ENCODE data around the gene C2orf69. TPM values are rescaled to one million over a fixed set of nuclear protein-coding genes. Genes with fewer than 3 reads are reported as not detected.

Gene C2orf69
- polyA plus RNA-seq (2013, experiment 1 of 2), result 14.1 TPM
- 17.8 TPM for polyA plus RNA-seq (2013, experiment 2 of 2)

GRCh38 chr2:199911052-199911876 is at the start of gene C2orf69:
TSS of gene C2orf69 (plus strand) at chr2:199911293. CDS start at chr2:199911439, 146 bp downstream.
- Histone ChIP-seq H3K27ac (ENCODE audit: low read depth, low read length) (peak within 1 kb of the TSS; percentile 97), H3K27me3 (ENCODE audit: insufficient read depth, low read length) (no peaks in the 10 kb centered on the region), H3K9ac (ENCODE audit: low read depth, low read length) (peak within 1 kb of the TSS; percentile 96), H3K4me3 (ENCODE audit: low read length) (peak within 1 kb of the TSS; percentile 98), H3K4me1 (ENCODE audit: insufficient read depth, low read length) (peaks cover 7% of the 10 kb centered on the region), H3K9me3 (ENCODE audit: insufficient read depth, low read depth, low read length) (peaks cover 7% of the 10 kb centered on the region), H3K36me3 (ENCODE audit: insufficient read depth, low read length) (peaks cover 27% of the 10 kb centered on the region)
- under 1% methylated on average over 85 of the region's 85 CpGs for WGBS

GRCh38 chr2:199862788-199863187 is 48.3 kb upstream of the C2orf69 start:
- WGBS, result 92% methylated on average over 3 of the region's 3 CpGs
- Histone ChIP-seq H3K27ac (ENCODE audit: low read depth, low read length) (no peak overlapping the region), H3K36me3 (ENCODE audit: insufficient read depth, low read length) (no peaks in the 10 kb centered on the region), H3K27me3 (ENCODE audit: insufficient read depth, low read length) (no peaks in the 10 kb centered on the region), H3K9me3 (ENCODE audit: insufficient read depth, low read depth, low read length) (no peaks in the 10 kb centered on the region), H3K4me1 (ENCODE audit: insufficient read depth, low read length) (peaks cover 11% of the 10 kb centered on the region), H3K9ac (ENCODE audit: low read depth, low read length) (no peak overlapping the region), H3K4me3 (ENCODE audit: low read length) (no peak overlapping the region)

DNA sequence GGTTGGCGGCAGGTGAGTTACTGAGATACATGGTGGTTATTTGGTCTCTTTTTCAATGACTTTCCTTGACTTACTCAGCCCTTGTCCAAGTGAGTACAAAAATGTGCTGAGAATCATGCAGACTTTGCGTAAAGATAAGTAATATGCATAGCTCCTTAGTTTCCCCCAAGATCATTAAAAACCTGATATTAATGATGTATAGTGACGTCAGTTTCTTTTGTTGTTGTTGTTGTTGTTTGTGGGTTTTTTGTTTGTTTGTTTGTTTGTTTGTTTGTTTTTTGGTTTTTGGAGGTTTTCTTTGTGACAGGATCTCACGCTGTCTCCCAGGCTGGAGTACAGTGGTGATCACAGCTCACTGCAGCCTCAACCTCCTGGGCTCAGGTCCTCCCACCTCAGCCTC is 45.2 kb upstream of the C2orf69 start:
- H3K9ac ChIP-seq (ENCODE audit: low read depth, low read length), result no peak overlapping the region
- H3K9me3 ChIP-seq (ENCODE audit: insufficient read depth, low read depth, low read length), result no peaks in the 10 kb centered on the region
- H3K36me3 ChIP-seq (ENCODE audit: insufficient read depth, low read length), result no peaks in the 10 kb centered on the region
- H3K27me3 ChIP-seq (ENCODE audit: insufficient read depth, low read length), result no peaks in the 10 kb centered on the region
- 93% methylated on average over 4 of the region's 4 CpGs for WGBS
- H3K4me1 ChIP-seq (ENCODE audit: insufficient read depth, low read length), result peaks cover 40% of the 10 kb centered on the region
- no peak overlapping the region for H3K4me3 ChIP-seq (ENCODE audit: low read length)
- no peak overlapping the region for H3K27ac ChIP-seq (ENCODE audit: low read depth, low read length)

GRCh38 chr2:199868431-199869226 is 42.5 kb upstream of the C2orf69 start:
- Histone ChIP-seq H3K9ac (ENCODE audit: low read depth, low read length) (peak overlapping the region; percentile 23; the same call in 1 of the 2 replicates), H3K9me3 (ENCODE audit: insufficient read depth, low read depth, low read length) (peaks cover 2% of the 10 kb centered on the region; the same call in 1 of the 2 replicates), H3K27ac (ENCODE audit: low read depth, low read length) (peak overlapping the region; percentile 90), H3K36me3 (ENCODE audit: insufficient read depth, low read length) (no peaks in the 10 kb centered on the region), H3K27me3 (ENCODE audit: insufficient read depth, low read length) (no peaks in the 10 kb centered on the region), H3K4me1 (ENCODE audit: insufficient read depth, low read length) (peaks cover 42% of the 10 kb centered on the region), H3K4me3 (ENCODE audit: low read length) (peak overlapping the region; percentile 32)
- 0% methylated on average over 1 of the region's 5 CpGs for WGBS

DNA sequence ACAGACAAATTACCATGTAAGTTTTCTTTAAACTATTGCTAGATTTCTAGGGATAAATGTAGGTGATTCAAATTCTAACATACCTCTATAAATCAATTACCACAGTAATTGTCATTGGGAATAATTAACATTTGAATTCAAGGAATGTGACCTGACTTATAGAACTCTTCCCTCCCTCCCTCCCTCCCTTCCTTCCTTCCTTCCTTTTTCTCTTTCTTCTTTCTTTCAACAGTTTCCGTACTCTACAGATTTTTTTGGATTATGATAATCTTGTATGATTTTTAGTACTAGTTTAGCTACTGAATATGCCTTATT is 41.9 kb upstream of the C2orf69 start:
- H3K27me3 ChIP-seq (ENCODE audit: insufficient read depth, low read length), result no peaks in the 10 kb centered on the region
- peak overlapping the region; percentile 56; the same call in 1 of the 2 replicates for H3K9ac ChIP-seq (ENCODE audit: low read depth, low read length)
- peaks cover 8% of the 10 kb centered on the region for H3K9me3 ChIP-seq (ENCODE audit: insufficient read depth, low read depth, low read length)
- H3K27ac ChIP-seq (ENCODE audit: low read depth, low read length), result peak overlapping the region; percentile 90
- peaks cover 42% of the 10 kb centered on the region for H3K4me1 ChIP-seq (ENCODE audit: insufficient read depth, low read length)
- WGBS, result no CpG with 5 or more reads among the region's 1 CpG
- H3K36me3 ChIP-seq (ENCODE audit: insufficient read depth, low read length), result no peaks in the 10 kb centered on the region
- peak overlapping the region; percentile 32 for H3K4me3 ChIP-seq (ENCODE audit: low read length)

DNA sequence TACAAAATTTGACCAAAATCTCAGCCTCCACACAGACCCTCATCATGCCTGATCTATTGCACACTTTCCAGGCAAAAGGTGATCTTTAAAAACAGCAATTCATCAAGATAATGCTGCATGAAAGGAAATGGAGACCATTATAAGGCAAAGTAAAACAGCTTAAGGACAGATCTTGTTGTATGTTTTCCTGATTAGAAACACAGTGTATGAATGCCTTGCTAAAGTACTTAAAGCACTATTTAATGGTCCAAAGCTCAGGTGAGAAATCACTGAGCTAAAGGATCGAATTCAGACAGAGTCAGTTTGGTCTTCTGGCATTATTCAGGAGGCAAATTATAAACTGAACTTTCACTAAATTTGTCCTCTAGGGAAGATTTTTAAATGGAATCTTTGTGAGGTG is 41.4 kb upstream of the C2orf69 start:
- peaks cover 13% of the 10 kb centered on the region for H3K9me3 ChIP-seq (ENCODE audit: insufficient read depth, low read depth, low read length)
- peak overlapping the region; percentile 56; the same call in 1 of the 2 replicates for H3K9ac ChIP-seq (ENCODE audit: low read depth, low read length)
- 21% methylated on average over 1 of the region's 1 CpG for WGBS
- no peaks in the 10 kb centered on the region for H3K36me3 ChIP-seq (ENCODE audit: insufficient read depth, low read length)
- H3K27me3 ChIP-seq (ENCODE audit: insufficient read depth, low read length), result no peaks in the 10 kb centered on the region
- H3K4me1 ChIP-seq (ENCODE audit: insufficient read depth, low read length), result peaks cover 42% of the 10 kb centered on the region
- peak overlapping the region; percentile 29 for H3K4me3 ChIP-seq (ENCODE audit: low read length)
- H3K27ac ChIP-seq (ENCODE audit: low read depth, low read length), result peak overlapping the region; percentile 90

DNA sequence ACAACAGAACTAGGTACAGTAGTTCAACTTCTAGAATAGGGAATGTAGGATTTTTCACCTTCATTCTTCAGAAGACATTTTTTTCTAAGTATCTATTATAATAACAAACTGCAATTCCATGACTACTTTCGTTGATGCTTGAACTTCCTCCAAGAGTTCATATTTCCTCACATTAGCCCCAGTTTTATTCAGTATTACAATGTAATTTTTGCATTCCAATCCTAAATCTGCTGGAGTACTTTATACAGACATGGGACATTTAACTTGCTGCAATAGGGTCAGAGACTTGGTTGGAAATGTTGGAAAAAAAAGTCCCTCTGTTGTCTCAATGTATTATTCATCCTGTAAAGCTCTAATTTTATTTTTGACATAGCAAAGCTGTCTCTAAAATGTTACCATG is 40.5 kb upstream of the C2orf69 start:
- no peaks in the 10 kb centered on the region for H3K36me3 ChIP-seq (ENCODE audit: insufficient read depth, low read length)
- peak overlapping the region; percentile 90; the same call in 1 of the 2 replicates for H3K27ac ChIP-seq (ENCODE audit: low read depth, low read length)
- no peak overlapping the region; the same call in 1 of the 2 replicates for H3K4me3 ChIP-seq (ENCODE audit: low read length)
- peak overlapping the region; percentile 56; the same call in 1 of the 2 replicates for H3K9ac ChIP-seq (ENCODE audit: low read depth, low read length)
- peaks cover 42% of the 10 kb centered on the region for H3K4me1 ChIP-seq (ENCODE audit: insufficient read depth, low read length)
- 89% methylated on average over 1 of the region's 1 CpG for WGBS
- no peaks in the 10 kb centered on the region for H3K27me3 ChIP-seq (ENCODE audit: insufficient read depth, low read length)
- H3K9me3 ChIP-seq (ENCODE audit: insufficient read depth, low read depth, low read length), result peaks cover 21% of the 10 kb centered on the region

- Histone ChIP-seq H3K9me3 (ENCODE audit: insufficient read depth, low read depth, low read length) (peaks cover 27% of the 10 kb centered on the region), H3K27ac (ENCODE audit: low read depth, low read length) (no peak overlapping the region), H3K27me3 (ENCODE audit: insufficient read depth, low read length) (no peaks in the 10 kb centered on the region), H3K36me3 (ENCODE audit: insufficient read depth, low read length) (no peaks in the 10 kb centered on the region), H3K4me1 (ENCODE audit: insufficient read depth, low read length) (peaks cover 19% of the 10 kb centered on the region), H3K9ac (ENCODE audit: low read depth, low read length) (no peak overlapping the region), H3K4me3 (ENCODE audit: low read length) (no peak overlapping the region)
- 98% methylated on average over 1 of the region's 1 CpG for WGBS
Observed at GRCh38 chr2:199874209-199874608, 36.9 kb upstream of the C2orf69 start.

- Histone ChIP-seq H3K4me3 (ENCODE audit: low read length) (no peak overlapping the region), H3K9me3 (ENCODE audit: insufficient read depth, low read depth, low read length) (peaks cover 27% of the 10 kb centered on the region), H3K4me1 (ENCODE audit: insufficient read depth, low read length) (peaks cover 8% of the 10 kb centered on the region), H3K36me3 (ENCODE audit: insufficient read depth, low read length) (no peaks in the 10 kb centered on the region), H3K9ac (ENCODE audit: low read depth, low read length) (no peak overlapping the region), H3K27ac (ENCODE audit: low read depth, low read length) (no peak overlapping the region), H3K27me3 (ENCODE audit: insufficient read depth, low read length) (no peaks in the 10 kb centered on the region)
- WGBS, result 92% methylated on average over 1 of the region's 1 CpG
Observed at GRCh38 chr2:199875400-199875799, 35.7 kb upstream of the C2orf69 start.

DNA sequence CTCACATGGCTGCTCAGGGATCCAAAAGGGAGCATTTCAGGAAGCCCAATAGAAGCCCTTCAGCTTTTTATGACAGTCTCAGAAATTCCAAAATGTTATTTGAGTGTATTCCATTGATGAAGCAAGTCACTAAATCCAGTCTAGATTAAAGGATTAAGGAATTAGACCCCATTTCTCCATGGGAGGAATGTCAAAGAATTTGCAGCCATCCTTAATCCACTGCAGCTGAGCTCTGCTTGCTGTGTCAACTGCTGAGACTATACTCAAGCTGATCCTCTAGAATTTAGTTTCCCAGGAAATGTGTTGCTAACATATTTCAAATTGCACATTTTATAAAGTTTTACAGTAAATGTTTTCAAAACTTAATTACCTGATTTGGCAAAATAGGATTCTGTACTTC is 28.4 kb upstream of the C2orf69 start:
- H3K27me3 ChIP-seq (ENCODE audit: insufficient read depth, low read length), result no peaks in the 10 kb centered on the region
- no peak overlapping the region for H3K27ac ChIP-seq (ENCODE audit: low read depth, low read length)
- H3K9me3 ChIP-seq (ENCODE audit: insufficient read depth, low read depth, low read length), result 0 out of 2 replicates have a peak, but pooled peaks cover 7% of the 10 kb centered on the region
- no peak overlapping the region for H3K4me3 ChIP-seq (ENCODE audit: low read length)
- no peaks in the 10 kb centered on the region for H3K36me3 ChIP-seq (ENCODE audit: insufficient read depth, low read length)
- no peaks in the 10 kb centered on the region for H3K4me1 ChIP-seq (ENCODE audit: insufficient read depth, low read length)
- no peak overlapping the region for H3K9ac ChIP-seq (ENCODE audit: low read depth, low read length)

Data from HUES64 (cell line).